H7 (cell line): ENCODE data around the gene AADAT. TPM values are rescaled to one million over a fixed set of nuclear protein-coding genes. Genes with fewer than 3 reads are reported as not detected.

Experiments used
- DNase-seq: peaks from one replicate; pipeline ENCODE4 v3.0.0; 2012
- H3K27me3 ChIP-seq: 2 replicates; pipeline ENCODE4 v1.6.0; 2011; ENCODE audit warnings: mild to moderate bottlenecking, low read length; ENCODE audit not compliant: control insufficient read depth, insufficient read depth
- H3K36me3 ChIP-seq: replicated peaks from 2 replicates; pipeline ENCODE4 v1.5.1; 2011; ENCODE audit warnings: low read length; ENCODE audit not compliant: control insufficient read depth, insufficient read depth
- H3K4me3 ChIP-seq: 2 replicates; pipeline ENCODE4 v1.5.1; 2011; ENCODE audit warnings: low read depth, mild to moderate bottlenecking, control low read depth, low read length, moderate library complexity; ENCODE audit not compliant: insufficient read depth
- total RNA-seq: library from RNA; depleted of rRNA; stranded (reverse); fragments of >200 nt; shearing (Covaris generic); gene quantifications from 2 replicates; pipeline ENCODE4 v1.2.3, GENCODE V29; 2014

The AADAT gene
- total RNA-seq, 1 experiment from 2014 or later = 22.4 TPM

GRCh38 chr4:170033999-170034398 is 55.8 kb downstream of the AADAT start:
- DNase-seq = no peak
- H3K36me3 ChIP-seq = no peaks in the 10 kb centered on the region
- peaks cover 4% of the 10 kb centered on the region; the same call in 1 of the 2 replicates for H3K27me3 ChIP-seq
- H3K4me3 ChIP-seq = no peak overlapping the region

- DNase-seq = no peak
- no peak overlapping the region for H3K4me3 ChIP-seq
- peaks cover 26% of the 10 kb centered on the region for H3K27me3 ChIP-seq
- no peaks in the 10 kb centered on the region for H3K36me3 ChIP-seq
Observed at GRCh38 chr4:170030121-170030520, 59.6 kb downstream of the AADAT start.

- peak; percentile 95 for DNase-seq
- Histone ChIP-seq H3K27me3 (peaks cover 26% of the 10 kb centered on the region), H3K4me3 (peak overlapping the region; percentile 84), H3K36me3 (no peaks in the 10 kb centered on the region)
Observed at GRCh38 chr4:170027181-170027829, 62.5 kb downstream of the AADAT start.

- Histone ChIP-seq H3K36me3 (no peaks in the 10 kb centered on the region), H3K27me3 (peaks cover 26% of the 10 kb centered on the region), H3K4me3 (peak within 1 kb of the TSS; percentile 84)
- DNase-seq = peak; percentile 97
Observed at GRCh38 chr4:170026253-170027021, 63.3 kb downstream of the AADAT start, which contains the start of gene MFAP3L. MFAP3L (minus strand) TSS chr4:170026395; CDS start chr4:170005877, 20,518 bp downstream.

- peaks cover 26% of the 10 kb centered on the region for H3K27me3 ChIP-seq
- H3K36me3 ChIP-seq = no peaks in the 10 kb centered on the region
- DNase-seq = no peak
- peak overlapping the region; percentile 84 for H3K4me3 ChIP-seq
Observed at GRCh38 chr4:170025523-170026252, 64.1 kb downstream of the AADAT start.

- DNase-seq = no peak
- Histone ChIP-seq H3K36me3 (no peaks in the 10 kb centered on the region), H3K4me3 (no peak overlapping the region), H3K27me3 (peaks cover 8% of the 10 kb centered on the region)
Observed at GRCh38 chr4:170022211-170022610, 67.5 kb downstream of the AADAT start.

- Histone ChIP-seq H3K36me3 (no peaks in the 10 kb centered on the region), H3K27me3 (no peaks in the 10 kb centered on the region), H3K4me3 (no peak overlapping the region)
- DNase-seq = no peak
Observed at GRCh38 chr4:170017252-170017651, 72.5 kb downstream of the AADAT start.

- Histone ChIP-seq H3K27me3 (no peaks in the 10 kb centered on the region), H3K4me3 (no peak overlapping the region), H3K36me3 (no peaks in the 10 kb centered on the region)
- DNase-seq = no peak
Observed at GRCh38 chr4:170015285-170015684, 74.5 kb downstream of the AADAT start.

GRCh38 chr4:170014359-170015011 is 75.3 kb downstream of the AADAT start:
- H3K36me3 ChIP-seq = no peaks in the 10 kb centered on the region
- H3K27me3 ChIP-seq = no peaks in the 10 kb centered on the region
- no peak for DNase-seq
- no peak overlapping the region for H3K4me3 ChIP-seq

GRCh38 chr4:170012629-170012958 is 77.2 kb downstream of the AADAT start:
- Histone ChIP-seq H3K4me3 (no peak overlapping the region), H3K36me3 (no peaks in the 10 kb centered on the region), H3K27me3 (no peaks in the 10 kb centered on the region)
- DNase-seq = no peak

GRCh38 chr4:170011921-170012628 is 77.7 kb downstream of the AADAT start:
- H3K36me3 ChIP-seq = no peaks in the 10 kb centered on the region
- no peak overlapping the region for H3K4me3 ChIP-seq
- no peaks in the 10 kb centered on the region for H3K27me3 ChIP-seq
- DNase-seq = no peak
